ENCODE measurements around the gene UGT1A7.
A peak's percentile ranks its signal among the peaks of the same experiment; 100 is the strongest.
"Not testable (repeated sequence)": the region's sequence is repeated elsewhere in the genome, so short reads cannot be mapped to it uniquely, and the experiment has no call there.

Gene UGT1A7

GRCh38 chr2:233684640-233685039 lies 2.9 kb downstream of the UGT1A7 start:
- no peak for DNase-seq

DNA sequence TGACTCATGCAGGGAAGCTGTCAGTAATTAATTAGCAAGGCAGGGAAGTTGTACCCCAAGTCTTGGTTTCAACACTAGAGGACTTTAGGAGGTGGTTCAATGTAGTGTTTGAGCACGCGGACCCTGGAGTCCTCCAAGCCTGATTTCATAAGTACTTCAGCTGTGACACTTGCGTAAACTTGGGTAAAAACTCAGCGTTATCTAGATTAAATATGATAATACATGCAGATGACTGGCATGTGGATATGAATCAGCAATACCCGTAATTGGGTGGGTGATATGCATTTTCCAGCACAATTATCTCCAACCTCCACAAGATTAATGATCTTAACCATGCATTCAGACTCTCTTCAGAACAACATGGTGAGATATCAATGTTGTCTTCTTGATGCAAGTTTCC lies 5.2 kb downstream of the UGT1A7 start:
- DNase-seq, result no peak

- no peak for DNase-seq
Measured at GRCh38 chr2:233688341-233688740, 6.6 kb downstream of the UGT1A7 start.

GRCh38 chr2:233689031-233689430 lies 7.3 kb downstream of the UGT1A7 start:
- DNase-seq, result no peak

- DNase-seq, result no peak
Measured at GRCh38 chr2:233689501-233689900, 7.8 kb downstream of the UGT1A7 start.

- no peak for DNase-seq
Measured at GRCh38 chr2:233690444-233690843, 8.7 kb downstream of the UGT1A7 start.

DNA sequence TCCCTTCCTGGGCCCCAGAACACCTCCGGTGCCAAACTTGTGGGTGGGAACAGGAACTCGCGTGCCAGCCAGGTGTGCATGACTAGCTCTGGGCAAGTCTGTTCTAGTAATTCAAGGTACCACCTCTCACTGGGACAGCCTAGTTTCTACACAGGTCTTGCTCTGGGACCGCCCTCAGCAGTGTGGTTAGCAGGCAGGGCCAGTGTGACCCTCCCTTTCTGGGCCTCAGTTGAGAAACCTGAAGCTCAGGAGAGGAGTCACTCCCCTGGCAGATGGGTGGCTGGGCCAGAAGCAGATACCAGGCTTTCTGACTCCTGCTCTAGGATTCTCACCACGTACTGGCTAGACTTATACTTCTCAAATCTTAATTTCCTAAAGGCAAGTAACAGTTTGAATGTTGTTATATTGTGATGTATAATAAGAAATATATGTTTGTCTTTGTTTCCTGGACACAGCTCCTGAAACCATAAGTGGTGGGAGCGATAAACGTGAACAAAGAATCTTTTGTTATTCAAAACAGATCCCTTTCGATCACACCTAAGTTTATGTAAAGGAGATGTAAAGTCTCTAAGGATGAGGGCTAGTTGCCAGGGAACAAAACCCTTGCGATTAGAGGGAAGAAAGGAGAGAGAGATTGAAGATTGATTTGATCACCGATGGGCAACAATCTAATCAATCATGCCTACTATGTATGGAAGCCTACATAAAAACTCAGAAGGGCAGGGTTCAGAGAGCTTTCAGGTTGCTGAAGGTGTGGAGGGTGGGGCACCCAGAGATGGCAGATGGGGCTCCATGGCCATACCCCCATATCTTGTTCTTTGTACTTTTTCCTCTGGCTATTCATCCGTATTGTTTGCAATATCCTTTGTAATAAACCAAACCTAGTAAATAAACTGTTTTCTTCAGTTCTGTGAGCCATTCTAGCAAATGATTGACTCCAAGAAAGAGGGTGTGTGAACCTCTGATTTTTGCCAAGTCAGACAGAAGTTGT lies 10.0 kb downstream of the UGT1A7 start:
- DNase-seq, result no peak

DNA sequence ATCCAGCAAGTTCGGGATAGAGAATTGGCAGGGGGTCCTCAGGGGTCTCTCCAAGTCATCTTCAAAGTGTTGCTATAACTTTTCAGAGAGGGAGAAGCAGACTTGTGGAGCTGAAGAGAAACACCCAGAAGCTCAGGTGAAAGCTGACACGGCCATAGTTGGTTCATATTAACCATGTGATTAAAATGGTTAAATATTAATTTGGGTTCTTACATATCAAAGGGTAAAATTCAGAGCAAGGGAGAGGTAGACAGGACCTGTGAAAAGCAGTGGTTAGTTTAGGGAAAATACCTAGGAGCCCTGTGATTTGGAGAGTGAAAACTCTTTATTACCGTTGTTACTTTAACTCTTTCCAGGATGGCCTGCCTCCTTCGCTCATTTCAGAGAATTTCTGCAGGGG lies 10.9 kb downstream of the UGT1A7 start, which contains the start of gene UGT1A6:
Gene UGT1A6, plus strand, starts transcription at position 243 of the 400 bp plus-strand sequence. Its CDS starts 115 bp downstream, at position 358.
- no peak for DNase-seq

DNA sequence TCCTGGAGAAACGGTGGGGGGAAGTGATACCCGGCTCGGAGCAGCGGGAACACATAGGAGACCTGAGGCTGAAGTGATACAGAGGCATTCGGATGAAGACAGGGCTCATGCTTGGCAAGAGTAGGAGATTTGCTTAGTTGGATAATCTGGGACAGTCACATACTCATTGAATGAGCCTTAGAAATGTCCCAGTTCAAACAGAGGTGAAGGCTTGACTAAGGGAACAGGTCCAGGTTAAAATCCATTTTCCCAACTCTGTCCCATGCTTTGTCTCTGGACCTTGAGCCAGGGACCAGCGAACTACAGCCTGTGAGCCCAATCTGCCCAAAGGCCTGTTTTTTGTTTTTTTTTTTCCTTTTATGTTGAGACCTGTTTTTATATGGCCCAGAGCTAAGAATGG lies 12.3 kb downstream of the UGT1A7 start:
- DNase-seq, result no peak

DNA sequence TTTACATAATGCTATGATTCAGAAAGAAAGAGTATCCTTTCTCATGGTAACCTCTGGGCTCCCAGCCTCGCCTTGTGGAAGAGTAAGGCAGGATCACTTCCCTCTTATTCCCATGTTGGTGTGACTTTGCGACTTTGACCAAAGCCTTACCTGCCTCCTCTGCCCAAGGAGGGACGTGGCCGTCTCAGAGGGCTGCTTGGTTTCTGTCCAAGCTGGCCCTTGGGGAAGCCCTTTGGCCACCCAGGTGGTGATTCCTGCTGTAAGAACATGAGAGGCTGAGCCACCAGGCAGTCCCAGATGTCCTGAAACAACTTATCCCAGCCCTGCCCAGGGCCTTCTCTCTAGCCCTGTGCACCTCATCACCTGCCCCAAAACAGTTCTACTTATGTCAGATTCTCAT lies 17.0 kb downstream of the UGT1A7 start:
- DNase-seq, result no peak

GRCh38 chr2:233699424-233700027 lies 17.8 kb downstream of the UGT1A7 start:
- no peak for DNase-seq

- DNase-seq, result no peak
Measured at GRCh38 chr2:233700028-233700635, 18.4 kb downstream of the UGT1A7 start.

- not testable (repeated sequence) for DNase-seq
Measured at GRCh38 chr2:233700842-233701241, 19.1 kb downstream of the UGT1A7 start.

DNA sequence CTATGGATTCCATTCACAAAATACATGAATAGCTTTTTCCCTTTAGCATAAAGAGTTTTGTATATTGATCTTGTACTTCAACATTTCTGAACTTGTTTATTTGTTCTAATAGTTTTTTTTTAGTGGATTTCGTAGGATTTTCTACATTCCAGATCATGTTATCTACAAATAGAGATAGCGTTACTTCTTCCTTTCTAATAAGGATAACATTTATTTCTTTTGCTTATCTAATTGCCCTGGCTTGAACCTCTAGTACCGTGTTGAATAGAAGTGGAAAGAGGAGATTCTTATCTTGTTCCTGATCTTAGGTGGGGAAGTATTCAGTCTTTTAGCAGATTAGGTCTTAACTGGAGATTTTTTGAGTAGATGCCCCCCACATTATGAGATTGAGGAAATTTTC lies 20.5 kb downstream of the UGT1A7 start:
- no peak for DNase-seq

GRCh38 chr2:233705911-233706506 lies 24.3 kb downstream of the UGT1A7 start:
- no peak for DNase-seq

DNA sequence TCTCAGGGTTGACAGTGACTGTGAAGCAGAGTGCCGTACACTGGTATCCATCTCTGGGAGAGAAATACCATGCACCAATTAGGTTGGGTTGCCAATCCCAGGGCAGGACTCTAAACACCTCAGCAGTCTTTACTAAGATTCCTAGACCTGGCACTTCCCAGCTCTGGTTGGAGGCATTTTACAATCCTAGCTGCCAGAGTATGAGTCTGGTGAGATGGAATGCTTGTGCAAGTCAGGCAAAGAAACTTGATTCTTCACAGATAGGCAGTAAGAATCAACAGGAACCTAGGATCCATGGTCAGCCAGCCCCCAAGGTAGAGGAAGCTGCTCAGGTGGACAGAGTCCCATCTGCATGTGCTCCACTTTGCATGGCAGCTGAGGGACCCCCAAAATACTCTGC lies 25.0 kb downstream of the UGT1A7 start:
- DNase-seq, result no peak

GRCh38 chr2:233707940-233708644 lies 26.4 kb downstream of the UGT1A7 start:
- no peak for DNase-seq

GRCh38 chr2:233708942-233709341 lies 27.2 kb downstream of the UGT1A7 start:
- DNase-seq, result no peak

- DNase-seq, result peak; percentile 52
Measured at GRCh38 chr2:233711312-233712008, 29.8 kb downstream of the UGT1A7 start.

GRCh38 chr2:233712611-233713261 lies 31.0 kb downstream of the UGT1A7 start, which contains the start of gene UGT1A5:
Gene UGT1A5, plus strand, starts transcription at chr2:233712907. Its CDS starts 85 bp downstream, at chr2:233712992.
- DNase-seq, result no peak

GRCh38 chr2:233713262-233713615 lies 31.5 kb downstream of the UGT1A7 start:
- no peak for DNase-seq

All from T1000 (cell line).